GM19238 (cell line): ENCODE data around the gene PCDHAC1.

Experiments
- DNase-seq: peaks from one replicate; pipeline ENCODE4 v3.0.0; 2011; ENCODE audit warnings: low spot score; ENCODE audit not compliant: insufficient read length

Gene PCDHAC1

DNA sequence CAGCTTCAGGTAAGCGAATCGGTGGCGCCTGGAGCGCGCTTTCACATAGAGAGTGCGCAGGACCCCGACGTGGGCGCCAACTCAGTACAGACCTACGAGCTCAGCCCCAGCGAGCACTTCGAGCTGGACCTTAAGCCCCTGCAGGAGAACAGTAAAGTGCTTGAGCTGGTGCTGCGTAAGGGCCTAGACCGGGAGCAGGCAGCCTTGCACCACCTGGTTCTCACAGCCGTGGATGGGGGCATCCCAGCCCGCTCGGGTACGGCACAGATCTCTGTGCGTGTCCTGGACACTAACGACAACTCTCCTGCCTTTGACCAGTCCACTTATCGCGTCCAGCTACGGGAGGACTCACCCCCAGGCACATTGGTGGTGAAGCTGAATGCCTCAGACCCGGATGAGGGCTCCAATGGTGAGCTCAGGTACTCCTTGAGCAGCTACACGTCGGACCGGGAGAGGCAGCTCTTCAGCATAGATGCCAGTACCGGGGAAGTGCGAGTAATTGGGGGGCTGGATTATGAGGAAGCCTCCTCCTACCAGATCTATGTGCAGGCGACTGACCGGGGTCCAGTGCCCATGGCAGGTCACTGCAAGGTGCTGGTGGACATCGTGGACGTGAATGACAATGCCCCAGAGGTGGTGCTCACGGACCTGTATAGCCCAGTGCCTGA, 41.3 kb downstream of the PCDHAC1 start:
- DNase-seq: no peak

DNA sequence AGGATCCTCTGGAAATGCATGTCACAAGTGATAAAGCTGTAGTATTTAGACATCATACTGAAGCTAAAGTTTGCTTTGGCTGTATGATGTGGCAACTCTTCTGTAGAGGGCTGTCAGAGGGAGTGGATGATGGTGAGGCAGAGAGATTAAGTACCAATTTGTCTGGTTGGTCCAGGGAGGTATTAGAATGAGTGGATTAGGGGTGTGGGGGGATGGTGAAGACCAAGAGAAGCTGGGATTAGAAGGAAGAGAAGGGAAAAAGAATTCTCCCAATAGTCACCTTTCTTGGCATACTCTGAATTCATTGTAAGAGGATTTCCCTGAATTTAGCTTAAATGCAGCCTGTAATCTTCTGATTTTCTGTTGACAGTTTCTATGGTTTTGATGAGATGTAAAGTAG, 43.8 kb downstream of the PCDHAC1 start:
- DNase-seq: no peak

DNA sequence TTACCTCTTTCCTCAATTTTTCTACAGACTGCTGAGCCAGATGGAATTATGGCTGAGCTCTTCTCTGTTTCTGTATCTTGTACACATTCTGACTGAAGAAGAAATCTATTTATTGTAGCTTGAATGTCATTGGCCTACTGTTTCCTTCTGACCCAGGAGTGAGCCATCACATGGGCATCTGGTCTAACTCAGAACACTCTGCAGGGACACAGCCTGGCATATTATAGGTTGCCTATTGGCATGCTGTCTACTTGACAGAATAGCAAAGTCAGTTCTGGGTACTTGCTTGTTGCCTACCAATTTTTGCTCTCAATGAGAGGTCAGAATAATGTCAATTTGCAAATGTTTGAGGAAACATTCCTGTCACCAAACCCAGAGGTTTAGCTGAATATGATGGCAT, 47.5 kb downstream of the PCDHAC1 start:
- DNase-seq: no peak

DNA sequence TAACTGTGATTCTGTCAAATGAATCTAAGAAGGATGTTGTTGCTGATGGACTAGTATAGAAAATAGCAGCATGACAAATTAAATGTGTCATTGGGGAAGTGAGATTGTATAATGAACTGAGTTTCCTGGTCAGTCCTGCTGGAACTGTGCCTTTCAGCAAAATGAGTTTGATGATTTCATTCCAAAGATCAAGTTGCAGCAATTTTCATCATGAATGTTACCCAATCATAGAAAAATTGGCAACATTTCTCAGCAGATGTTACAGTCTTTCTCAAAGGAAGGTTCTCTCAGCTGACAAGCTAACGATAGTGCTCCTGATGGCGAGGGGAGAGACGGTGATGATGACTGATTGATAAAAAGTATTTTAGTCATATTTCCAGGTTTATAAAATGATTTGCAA, 50.9 kb downstream of the PCDHAC1 start:
- DNase-seq: no peak

DNA sequence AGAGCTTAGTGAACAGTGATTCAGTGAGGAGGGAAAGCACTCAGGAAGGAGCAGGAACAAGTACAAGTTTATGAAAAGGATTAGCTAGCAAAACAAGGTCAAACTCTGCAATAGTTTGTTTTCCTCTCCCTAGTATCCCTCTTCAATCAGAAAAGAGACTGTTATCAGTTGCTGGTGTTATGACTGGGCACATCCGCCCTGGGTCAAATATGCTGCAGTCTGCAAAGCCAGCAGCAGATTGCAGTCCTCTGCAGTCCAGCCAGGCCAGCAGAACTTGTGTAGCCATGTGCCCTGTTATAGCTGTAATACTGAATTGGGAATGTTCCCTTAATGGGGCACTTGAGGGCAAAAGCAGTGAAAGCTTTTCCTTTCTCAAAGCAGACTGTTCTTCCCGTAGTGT, 52.2 kb downstream of the PCDHAC1 start:
- no peak for DNase-seq

DNA sequence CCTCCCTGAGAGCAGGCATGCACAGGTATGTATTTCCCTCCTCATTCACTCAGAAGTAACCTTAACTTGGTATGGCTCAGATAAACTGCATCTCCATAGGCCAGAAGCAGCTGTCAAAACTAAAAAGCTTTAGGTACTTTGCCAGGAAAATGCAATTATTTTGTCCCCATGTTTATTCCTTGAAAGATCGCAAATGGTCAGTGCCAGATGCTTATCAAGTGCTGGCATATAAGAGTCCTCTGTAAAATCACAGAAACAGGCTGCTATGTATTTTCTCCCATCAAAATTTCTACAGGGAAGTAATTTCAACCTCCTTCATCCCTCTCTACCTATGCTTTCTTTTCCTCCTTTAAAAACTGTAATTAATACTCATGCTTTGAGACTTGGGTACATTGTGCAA, 52.9 kb downstream of the PCDHAC1 start:
- no peak for DNase-seq
